ENCODE data around the gene HTR3A.

HTR3A gene

GRCh38 chr11:114016986-114017385 lies 42.1 kb downstream of the HTR3A start:
- no peak for DNase-seq (ENCODE audit: low read depth in 2 of 2, low spot score in 1 of 2)

GRCh38 chr11:114017723-114018122 lies 42.8 kb downstream of the HTR3A start:
- no peak for DNase-seq (ENCODE audit: low read depth in 2 of 2, low spot score in 1 of 2)

GRCh38 chr11:114019046-114019445 lies 44.1 kb downstream of the HTR3A start:
- DNase-seq (ENCODE audit: low read depth in 2 of 2, low spot score in 1 of 2) = no peak

GRCh38 chr11:114019574-114019973 lies 44.7 kb downstream of the HTR3A start:
- DNase-seq (ENCODE audit: low read depth in 2 of 2, low spot score in 1 of 2) = no peak

- no peak for DNase-seq (ENCODE audit: low read depth in 2 of 2, low spot score in 1 of 2)
Measured at GRCh38 chr11:114025329-114025907, 50.5 kb downstream of the HTR3A start.

DNA sequence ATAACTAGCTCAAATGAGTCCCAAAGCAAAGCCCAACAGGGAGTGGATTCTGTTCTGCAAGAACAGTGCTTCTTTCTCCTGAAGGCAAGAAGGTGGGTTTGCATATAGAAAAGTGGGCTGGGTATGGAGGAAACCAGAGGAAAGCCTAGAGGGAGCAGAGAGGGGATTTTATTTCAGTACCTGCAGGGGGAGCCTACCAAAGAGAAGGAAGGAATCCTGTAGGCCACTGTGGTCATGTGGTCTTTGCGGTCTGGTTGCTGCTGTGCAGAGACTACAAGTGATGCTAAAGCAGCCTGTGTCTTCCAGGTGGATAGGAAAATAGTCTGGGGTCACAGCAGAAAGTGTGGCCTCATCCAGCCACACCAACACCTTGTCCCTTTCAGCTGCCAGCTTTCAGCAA lies 51.4 kb downstream of the HTR3A start:
- peak in 1 of 2 donors; percentile 13 for DNase-seq (ENCODE audit: low read depth in 2 of 2, low spot score in 1 of 2)

DNA sequence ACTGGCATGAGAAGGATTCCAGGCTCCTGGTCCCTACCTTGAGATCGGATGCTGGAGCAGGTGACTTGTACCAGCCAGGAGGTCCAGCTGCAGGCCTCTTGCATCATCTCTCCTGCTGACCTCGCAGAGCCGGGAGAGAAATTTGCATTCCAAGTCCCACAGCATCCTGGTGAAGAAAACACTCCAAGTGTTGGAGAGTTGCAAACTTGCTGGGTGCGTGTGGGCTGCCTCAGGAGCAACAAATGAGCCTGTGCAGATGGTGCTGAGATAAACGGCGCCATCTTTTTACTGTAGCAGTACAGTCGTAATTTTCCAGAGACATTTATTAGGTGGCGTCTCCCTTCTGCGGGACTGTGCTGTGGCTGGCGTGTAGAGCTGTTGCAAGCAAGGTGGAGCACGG lies 52.5 kb downstream of the HTR3A start:
- DNase-seq (ENCODE audit: low read depth in 2 of 2, low spot score in 1 of 2) = no peak

GRCh38 chr11:114027926-114028325 lies 53.0 kb downstream of the HTR3A start:
- no peak for DNase-seq (ENCODE audit: low read depth in 2 of 2, low spot score in 1 of 2)

DNA sequence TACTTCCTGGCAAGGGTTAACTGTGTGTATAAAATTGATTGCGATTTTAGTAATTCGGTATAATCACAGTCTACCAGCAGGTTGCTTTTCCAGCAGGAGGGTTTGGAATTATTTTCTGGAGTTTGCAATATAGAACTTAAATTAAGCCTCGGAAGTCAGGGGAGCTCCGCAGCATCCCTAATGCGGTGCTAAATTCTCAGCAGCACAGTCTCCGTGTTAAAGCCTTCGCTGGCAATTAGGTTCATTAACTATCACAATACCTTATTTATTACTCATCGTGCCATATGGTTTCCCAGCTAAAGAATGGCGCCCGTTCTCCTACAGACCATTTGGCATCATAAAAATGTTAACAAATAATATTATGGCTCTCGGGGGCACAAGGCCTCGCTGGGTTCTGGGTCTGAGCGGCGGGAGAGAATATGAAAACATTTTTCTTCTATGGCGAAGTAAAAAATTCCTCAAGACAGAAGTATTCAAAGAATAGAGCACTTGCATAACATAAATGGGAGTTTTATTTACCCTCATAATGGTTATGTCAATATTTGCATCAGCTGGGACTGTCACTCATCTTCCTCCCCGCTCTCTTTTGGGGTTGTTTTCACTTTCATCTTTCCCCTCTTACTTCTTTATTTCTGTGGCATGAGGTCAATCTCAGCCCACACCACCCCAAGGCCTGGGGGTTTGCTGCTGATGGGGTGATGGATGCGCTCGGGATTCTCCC lies 56.5 kb downstream of the HTR3A start:
- DNase-seq (ENCODE audit: low read depth in 2 of 2, low spot score in 1 of 2) = no peak

DNA sequence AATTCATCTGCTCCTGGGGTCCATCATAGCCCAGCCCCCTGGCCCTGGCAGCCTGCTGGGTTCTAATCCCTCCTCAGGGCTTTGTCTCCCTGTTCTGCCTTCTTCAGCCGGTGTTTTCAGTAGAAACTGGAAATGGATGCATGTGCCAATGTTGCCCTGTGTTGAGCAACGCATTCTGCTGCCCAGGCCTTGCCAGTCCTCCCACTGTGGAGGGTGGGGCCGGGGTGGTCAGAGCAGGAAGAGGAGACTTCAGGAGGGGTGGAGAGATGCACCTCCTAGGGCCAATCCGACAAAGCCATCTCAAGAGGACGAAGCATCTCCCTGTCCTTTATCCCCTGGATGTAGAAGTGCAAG lies 57.0 kb downstream of the HTR3A start:
- DNase-seq (ENCODE audit: low read depth in 2 of 2, low spot score in 1 of 2) = no peak

- DNase-seq (ENCODE audit: low read depth in 2 of 2, low spot score in 1 of 2) = no peak
Measured at GRCh38 chr11:114033066-114033465, 58.2 kb downstream of the HTR3A start.

GRCh38 chr11:114033572-114033971 lies 58.7 kb downstream of the HTR3A start:
- DNase-seq (ENCODE audit: low read depth in 2 of 2, low spot score in 1 of 2) = no peak

GRCh38 chr11:114034956-114035355 lies 60.0 kb downstream of the HTR3A start:
- DNase-seq (ENCODE audit: low read depth in 2 of 2, low spot score in 1 of 2) = no peak

- peak in 1 of 2 donors; percentile 5 for DNase-seq (ENCODE audit: low read depth in 2 of 2, low spot score in 1 of 2)
Measured at GRCh38 chr11:114036147-114036811, 61.4 kb downstream of the HTR3A start.

GRCh38 chr11:114036958-114037357 lies 62.0 kb downstream of the HTR3A start:
- no peak for DNase-seq (ENCODE audit: low read depth in 2 of 2, low spot score in 1 of 2)

DNA sequence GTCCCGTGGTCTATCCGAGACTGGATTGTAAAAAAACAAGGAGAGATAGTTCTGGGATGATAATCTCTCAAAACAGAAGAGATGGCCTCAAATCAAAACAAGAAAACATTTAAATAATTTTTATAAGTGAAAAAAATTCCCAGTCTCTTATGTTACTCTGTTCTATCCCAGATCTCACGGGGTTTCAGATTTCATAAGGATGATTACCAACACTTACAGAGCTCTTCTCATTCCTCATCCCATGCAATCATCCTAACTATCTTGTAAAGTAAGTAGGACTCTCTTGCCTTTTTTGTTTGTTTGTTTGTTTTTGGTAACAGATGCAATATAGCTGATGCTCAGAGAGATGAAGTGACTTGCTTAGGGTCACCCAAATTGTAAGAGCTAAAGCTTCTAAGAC lies 64.6 kb downstream of the HTR3A start:
- DNase-seq (ENCODE audit: low read depth in 2 of 2, low spot score in 1 of 2) = no peak
